ENCODE results near the gene GADD45GIP1.
A peak's percentile ranks its signal among the peaks of the same experiment; 100 is the strongest.
"Not testable (repeated sequence)": the region's sequence is repeated elsewhere in the genome, so short reads cannot be mapped to it uniquely, and the experiment has no call there.

GADD45GIP1 gene

GRCh38 chr19:12984683-12985048 lies 27.6 kb upstream of the GADD45GIP1 start:
- TF ChIP-seq JUND (IDR thresholded peaks at IDR 0.05; ENCODE audit: low read depth) = no peak
- in situ Hi-C loops (cut with HindIII; ENCODE audit: low pct_unique_long_range_greater_than_20kb, low sequenced_read_pairs) = no loop called here
- DNase-seq (ENCODE audit: low read depth in 1 of 2, low spot score in 1 of 2) = no peak

GRCh38 chr19:12984143-12984627 lies 27.2 kb upstream of the GADD45GIP1 start:
- DNase-seq (ENCODE audit: low read depth in 1 of 2, low spot score in 1 of 2) = no peak
- in situ Hi-C loops (cut with HindIII; ENCODE audit: low pct_unique_long_range_greater_than_20kb, low sequenced_read_pairs) = no loop called here
- no peak for TF ChIP-seq JUND (IDR thresholded peaks at IDR 0.05; ENCODE audit: low read depth)

GRCh38 chr19:12983542-12984142 lies 26.6 kb upstream of the GADD45GIP1 start:
- DNase-seq (ENCODE audit: low read depth in 1 of 2, low spot score in 1 of 2) = peak; percentile 60 to 79
- no peak for TF ChIP-seq JUND (IDR thresholded peaks at IDR 0.05; ENCODE audit: low read depth)
- in situ Hi-C loops (cut with HindIII; ENCODE audit: low pct_unique_long_range_greater_than_20kb, low sequenced_read_pairs) = no loop called here

- TF ChIP-seq JUND (IDR thresholded peaks at IDR 0.05; ENCODE audit: low read depth) = no peak
- DNase-seq (ENCODE audit: low read depth in 1 of 2, low spot score in 1 of 2) = no peak
- in situ Hi-C loops (cut with HindIII; ENCODE audit: low pct_unique_long_range_greater_than_20kb, low sequenced_read_pairs) = no loop called here
Observed at GRCh38 chr19:12983091-12983490, 26.1 kb upstream of the GADD45GIP1 start.

GRCh38 chr19:12982648-12983047 lies 25.6 kb upstream of the GADD45GIP1 start:
- no peak for DNase-seq (ENCODE audit: low read depth in 1 of 2, low spot score in 1 of 2)
- TF ChIP-seq JUND (IDR thresholded peaks at IDR 0.05; ENCODE audit: low read depth) = no peak
- in situ Hi-C loops (cut with HindIII; ENCODE audit: low pct_unique_long_range_greater_than_20kb, low sequenced_read_pairs) = no loop called here

- DNase-seq (ENCODE audit: low read depth in 1 of 2, low spot score in 1 of 2) = no peak
- in situ Hi-C loops (cut with HindIII; ENCODE audit: low pct_unique_long_range_greater_than_20kb, low sequenced_read_pairs) = no loop called here
- no peak for TF ChIP-seq JUND (IDR thresholded peaks at IDR 0.05; ENCODE audit: low read depth)
Observed at GRCh38 chr19:12979974-12980373, 23.0 kb upstream of the GADD45GIP1 start.

GRCh38 chr19:12976109-12976508 lies 19.1 kb upstream of the GADD45GIP1 start:
- DNase-seq (ENCODE audit: low read depth in 1 of 2, low spot score in 1 of 2); in situ Hi-C loops (cut with HindIII; ENCODE audit: low pct_unique_long_range_greater_than_20kb, low sequenced_read_pairs): not testable (repeated sequence)

- no peak for TF ChIP-seq JUND (IDR thresholded peaks at IDR 0.05; ENCODE audit: low read depth)
- in situ Hi-C loops (cut with HindIII; ENCODE audit: low pct_unique_long_range_greater_than_20kb, low sequenced_read_pairs) = no loop called here
- no peak for DNase-seq (ENCODE audit: low read depth in 1 of 2, low spot score in 1 of 2)
Observed at GRCh38 chr19:12975221-12975741, 18.3 kb upstream of the GADD45GIP1 start.

GRCh38 chr19:12974301-12975220 lies 17.5 kb upstream of the GADD45GIP1 start:
- in situ Hi-C loops (cut with HindIII; ENCODE audit: low pct_unique_long_range_greater_than_20kb, low sequenced_read_pairs) = no loop called here
- no peak for TF ChIP-seq JUND (IDR thresholded peaks at IDR 0.05; ENCODE audit: low read depth)
- DNase-seq (ENCODE audit: low read depth in 1 of 2, low spot score in 1 of 2) = no peak

GRCh38 chr19:12973236-12973635 lies 16.2 kb upstream of the GADD45GIP1 start:
- no peak for DNase-seq (ENCODE audit: low read depth in 1 of 2, low spot score in 1 of 2)
- in situ Hi-C loops (cut with HindIII; ENCODE audit: low pct_unique_long_range_greater_than_20kb, low sequenced_read_pairs) = no loop called here
- no peak for TF ChIP-seq JUND (IDR thresholded peaks at IDR 0.05; ENCODE audit: low read depth)

- DNase-seq (ENCODE audit: low read depth in 1 of 2, low spot score in 1 of 2) = no peak
- in situ Hi-C loops (cut with HindIII; ENCODE audit: low pct_unique_long_range_greater_than_20kb, low sequenced_read_pairs) = no loop called here
- no peak for TF ChIP-seq JUND (IDR thresholded peaks at IDR 0.05; ENCODE audit: low read depth)
Observed at GRCh38 chr19:12970070-12970820, 13.2 kb upstream of the GADD45GIP1 start.

- no peak for DNase-seq (ENCODE audit: low read depth in 1 of 2, low spot score in 1 of 2)
- in situ Hi-C loops (cut with HindIII; ENCODE audit: low pct_unique_long_range_greater_than_20kb, low sequenced_read_pairs) = no loop called here
Observed at GRCh38 chr19:12969292-12969988, 12.4 kb upstream of the GADD45GIP1 start, which contains the start of gene DAND5. Gene DAND5 (plus strand): TSS chr19:12969576. CDS start chr19:12969661, 85 bp downstream.

More at GRCh38 chr19:12969292-12969988, 12.4 kb upstream of the GADD45GIP1 start, which contains the start of gene DAND5:
- TF ChIP-seq JUND (IDR thresholded peaks at IDR 0.05; ENCODE audit: low read depth) = no peak
